ENCODE results near the gene NTRK1.

The NTRK1 gene

DNA sequence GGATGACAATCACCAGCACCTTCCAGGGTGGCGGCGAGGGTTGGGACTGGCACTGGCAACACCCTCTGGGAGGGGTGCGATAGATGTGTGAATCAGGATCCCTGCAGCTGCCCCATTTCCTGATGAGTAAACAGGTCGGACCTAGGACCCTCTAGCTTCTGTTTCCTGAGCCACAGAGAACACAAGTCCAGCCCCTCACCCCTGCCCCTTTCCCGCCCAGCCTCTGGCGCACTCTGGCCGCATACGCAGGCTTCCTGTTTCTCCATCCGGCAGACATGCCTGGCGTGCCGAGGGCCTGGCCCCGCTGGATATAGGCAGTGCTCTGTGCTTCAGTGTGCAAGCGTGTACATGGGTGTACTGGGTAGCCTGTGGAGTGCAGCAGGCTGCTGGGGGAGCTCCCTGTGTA is 37.5 kb downstream of the NTRK1 start:
- DNase-seq (ENCODE audit: low read depth), result no peak

DNA sequence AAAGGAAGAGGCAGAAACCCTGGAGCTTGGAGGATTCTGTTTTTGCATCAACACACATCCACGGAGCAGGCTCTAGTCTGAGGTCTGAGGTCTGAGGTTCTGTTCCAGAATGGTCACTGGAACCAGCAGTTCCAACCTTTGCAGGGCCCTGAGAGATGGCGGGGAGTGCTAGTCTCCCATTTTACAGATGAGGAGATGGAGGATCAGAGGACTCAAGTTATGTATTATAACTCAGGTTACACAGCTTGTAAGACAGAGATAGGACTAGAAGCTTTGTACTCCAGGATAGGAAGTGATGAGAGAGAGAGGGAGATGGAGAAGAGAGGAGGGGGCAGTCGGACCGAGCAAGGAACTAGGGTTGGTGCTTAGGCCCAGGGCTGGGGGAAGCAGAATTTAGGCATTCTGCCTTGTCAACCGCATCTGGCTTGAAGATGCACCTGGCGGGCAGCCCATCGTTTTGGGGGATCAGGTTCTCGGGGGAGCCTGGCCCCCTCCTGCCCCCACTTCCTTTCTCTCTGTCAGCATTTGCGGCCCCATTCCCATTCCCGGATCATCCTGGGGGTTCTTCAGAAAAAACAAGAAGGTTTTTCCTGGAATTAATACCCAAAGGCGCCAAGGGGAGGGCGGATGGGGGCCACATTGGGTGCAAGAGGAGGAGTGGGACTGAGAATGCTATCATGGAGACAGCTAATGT is 38.5 kb downstream of the NTRK1 start:
- no peak for DNase-seq (ENCODE audit: low read depth)

DNA sequence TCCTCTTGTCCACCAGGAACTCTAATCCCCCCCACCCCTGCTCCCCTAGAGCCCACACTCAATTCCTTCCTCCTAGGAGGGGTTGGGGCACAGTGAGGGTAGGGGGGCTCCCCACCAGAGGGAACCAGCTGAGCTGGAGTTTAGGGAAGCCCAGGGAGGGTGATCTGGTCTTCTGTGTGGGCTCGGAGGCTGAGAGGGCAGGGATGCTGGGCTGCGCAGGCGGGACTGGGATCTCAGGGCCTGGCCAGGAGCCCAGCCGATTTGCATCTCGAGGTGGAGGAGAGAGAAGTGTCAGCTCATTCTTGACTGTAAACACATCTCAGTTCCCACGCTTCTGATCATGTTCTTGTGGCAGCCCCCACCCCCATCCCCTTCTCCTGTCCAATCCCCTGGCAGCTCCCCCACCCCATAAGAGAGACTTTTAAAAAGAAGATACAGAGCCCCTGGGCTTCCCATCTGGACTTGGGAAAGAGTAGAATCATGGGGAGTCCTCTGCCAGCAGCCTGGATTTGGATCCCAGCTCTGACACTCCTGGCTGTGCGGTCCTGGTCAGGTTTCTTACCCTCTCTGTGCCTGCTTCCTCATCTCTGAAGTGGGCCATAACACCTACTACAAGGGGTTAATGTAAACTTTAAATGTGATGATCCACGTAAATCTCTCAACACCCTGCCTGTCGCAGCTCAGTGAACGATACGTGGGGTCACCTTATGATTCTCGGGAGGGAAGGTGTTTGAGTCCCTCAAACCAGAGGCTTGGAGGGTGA is 39.5 kb downstream of the NTRK1 start:
- no peak for DNase-seq (ENCODE audit: low read depth)

DNA sequence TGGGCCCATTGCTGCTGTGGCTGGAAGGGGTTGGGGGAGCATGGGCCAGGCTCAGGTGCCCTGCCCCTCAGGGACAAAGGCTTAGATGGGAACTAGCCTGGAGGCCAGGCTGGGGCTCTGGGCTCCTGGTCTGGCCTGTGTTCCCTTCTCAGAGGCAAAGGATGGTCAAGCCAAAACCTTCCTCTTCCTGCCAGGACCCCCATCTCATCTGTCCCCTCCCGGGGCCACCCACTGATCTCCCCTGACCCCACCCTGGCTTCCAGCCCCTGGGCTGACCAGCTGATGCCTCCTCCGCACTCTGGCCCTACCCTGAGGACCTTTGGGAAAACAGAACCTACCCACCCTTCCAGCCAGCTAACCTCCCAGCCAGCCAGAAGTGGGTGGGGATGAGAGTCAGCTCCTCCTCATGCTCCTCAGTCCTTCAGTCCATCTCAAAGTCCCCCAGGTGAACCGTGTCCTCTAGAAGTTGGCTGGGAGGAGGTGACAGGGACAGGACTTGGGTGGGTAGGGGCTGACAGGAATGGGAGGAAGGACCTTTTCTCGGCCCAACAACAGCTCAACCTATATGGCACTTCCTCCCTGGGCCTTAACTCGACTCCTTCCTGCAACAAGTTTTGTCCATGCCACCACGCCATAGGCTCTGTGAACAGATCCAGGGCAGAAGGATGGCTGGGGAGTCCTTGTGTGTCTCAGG is 40.4 kb downstream of the NTRK1 start:
- DNase-seq (ENCODE audit: low read depth), result no peak

DNA sequence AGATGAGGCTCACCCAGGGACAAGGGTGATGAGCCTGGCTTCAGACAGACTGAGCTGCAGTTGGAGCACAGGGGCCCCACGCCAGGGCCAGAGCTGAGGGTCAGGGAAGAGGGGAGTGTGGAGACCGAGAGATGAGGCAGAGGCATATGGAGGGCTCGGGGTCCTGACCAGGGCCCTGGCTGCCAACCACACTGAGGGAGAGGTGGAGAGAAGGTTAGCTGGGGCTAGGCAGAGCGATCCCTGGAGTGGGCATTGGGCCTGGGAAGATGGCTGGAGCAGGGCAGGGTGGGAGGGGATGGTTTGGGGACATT is 40.9 kb downstream of the NTRK1 start:
- no peak for DNase-seq (ENCODE audit: low read depth)

DNA sequence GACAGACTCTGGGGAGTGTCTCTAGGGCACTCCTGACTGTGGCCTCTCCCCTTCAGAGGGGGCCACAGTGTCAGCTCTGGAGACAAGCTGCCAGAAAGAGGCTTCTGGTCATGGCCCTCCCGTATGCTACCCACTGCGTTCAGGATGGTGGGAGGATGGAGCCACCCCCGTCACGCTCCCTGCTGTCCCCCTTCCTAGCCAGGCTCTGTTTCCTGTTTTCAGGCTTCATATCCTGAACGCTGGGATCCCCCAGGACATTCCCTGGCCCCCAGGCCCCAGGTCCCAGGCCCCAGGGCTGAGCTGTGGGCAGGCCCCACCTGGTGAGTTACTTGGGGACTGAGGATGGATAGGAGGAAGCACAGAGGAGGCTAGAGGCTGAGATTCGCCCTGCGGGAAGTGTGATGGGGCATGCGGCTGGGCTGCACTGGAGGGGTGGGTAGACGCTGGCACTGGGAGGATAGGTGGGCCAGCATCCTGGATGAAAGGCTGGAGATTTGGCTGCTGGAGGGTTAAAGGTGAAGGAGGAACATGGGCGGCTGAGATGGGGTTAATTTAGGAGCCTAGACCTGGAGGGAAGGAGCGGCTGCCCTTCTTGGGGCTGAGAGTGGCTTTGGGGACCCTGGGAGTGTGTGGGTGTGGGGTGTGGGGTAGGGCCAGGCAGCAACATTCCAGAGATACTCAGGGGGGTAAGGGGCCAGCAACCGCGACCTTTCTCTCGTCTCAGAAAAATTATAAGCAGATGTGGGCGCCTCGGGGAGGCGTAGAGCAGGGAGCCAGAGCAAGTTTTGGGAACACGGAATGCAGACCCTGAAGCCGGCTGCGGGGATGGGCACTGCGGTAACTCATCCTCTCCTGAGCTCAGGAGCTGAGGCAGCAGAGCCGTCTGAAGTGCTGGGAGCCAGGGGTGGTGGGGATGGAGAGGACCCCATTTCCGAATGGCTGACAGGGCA is 41.6 kb downstream of the NTRK1 start:
- DNase-seq (ENCODE audit: low read depth), result no peak

DNA sequence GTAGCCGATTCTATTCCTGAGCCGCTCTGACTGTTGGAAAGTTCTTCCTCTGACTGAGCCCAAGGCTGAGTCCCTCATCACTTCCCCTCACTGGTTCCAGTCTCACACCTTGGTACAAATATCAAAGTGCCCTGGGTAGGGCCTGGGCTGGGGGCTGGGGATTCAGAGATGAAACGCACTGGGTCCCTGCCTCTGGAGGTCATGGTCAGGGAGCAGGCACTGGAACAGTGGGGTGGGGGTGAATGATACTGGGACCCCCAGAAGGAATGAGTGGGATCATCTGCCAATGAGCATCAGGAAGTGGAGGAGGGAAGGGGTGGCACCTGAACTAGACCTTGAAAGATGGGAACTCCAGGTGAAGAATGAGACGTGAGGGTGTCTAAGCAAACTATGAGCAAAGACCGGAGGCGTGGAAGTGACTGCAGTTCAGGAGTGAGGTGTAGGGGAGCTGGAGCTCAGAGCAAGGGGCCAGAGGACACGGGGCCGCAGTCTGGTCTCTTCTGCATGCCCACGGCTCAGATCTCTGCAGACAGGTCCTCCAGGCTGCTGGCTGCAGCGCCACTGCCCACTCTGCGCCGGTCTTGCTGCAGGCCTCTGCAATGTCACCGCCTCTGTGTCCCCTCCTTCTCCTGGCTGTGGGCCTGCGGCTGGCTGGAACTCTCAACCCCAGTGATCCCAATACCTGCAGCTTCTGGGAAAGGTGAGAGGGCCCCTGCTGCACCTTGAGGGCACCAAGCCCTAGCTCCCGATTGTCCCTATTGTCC is 42.8 kb downstream of the NTRK1 start:
- no peak for DNase-seq (ENCODE audit: low read depth)

DNA sequence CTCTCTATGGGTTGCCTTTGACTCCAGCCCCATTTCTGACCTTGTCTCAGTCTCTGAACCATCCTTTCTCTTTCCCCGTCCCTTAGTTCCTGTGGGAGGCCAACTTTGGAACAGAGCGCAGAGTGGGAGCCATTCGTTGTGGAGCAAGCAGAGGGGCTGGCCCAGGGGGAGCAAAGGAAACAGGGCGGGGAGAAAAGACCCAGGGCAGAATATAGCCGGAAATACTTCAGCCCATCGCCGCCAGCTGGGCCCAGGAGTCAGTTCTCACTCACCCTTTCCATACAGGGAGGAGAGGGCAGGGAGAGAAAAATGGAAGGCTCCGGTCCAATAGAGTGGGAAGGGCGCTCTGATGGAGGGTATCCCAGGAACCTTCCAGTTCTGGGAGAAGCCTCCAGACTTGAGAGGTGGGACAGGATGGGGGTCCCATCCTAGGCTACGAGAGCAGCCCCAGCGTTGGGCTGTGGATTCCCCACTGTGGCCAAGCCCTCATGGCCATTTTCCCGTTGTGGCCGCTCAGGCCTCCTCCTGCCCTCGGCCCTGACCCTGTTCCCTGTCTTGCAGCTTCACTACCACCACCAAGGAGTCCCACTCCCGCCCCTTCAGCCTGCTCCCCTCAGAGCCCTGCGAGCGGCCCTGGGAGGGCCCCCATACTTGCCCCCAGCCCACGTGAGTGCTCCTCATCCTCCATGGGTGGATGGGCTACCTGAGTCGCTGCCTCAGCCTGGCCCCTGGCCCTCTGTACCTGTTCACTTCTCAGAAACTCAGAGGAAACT is 43.7 kb downstream of the NTRK1 start:
- no peak for DNase-seq (ENCODE audit: low read depth)

DNA sequence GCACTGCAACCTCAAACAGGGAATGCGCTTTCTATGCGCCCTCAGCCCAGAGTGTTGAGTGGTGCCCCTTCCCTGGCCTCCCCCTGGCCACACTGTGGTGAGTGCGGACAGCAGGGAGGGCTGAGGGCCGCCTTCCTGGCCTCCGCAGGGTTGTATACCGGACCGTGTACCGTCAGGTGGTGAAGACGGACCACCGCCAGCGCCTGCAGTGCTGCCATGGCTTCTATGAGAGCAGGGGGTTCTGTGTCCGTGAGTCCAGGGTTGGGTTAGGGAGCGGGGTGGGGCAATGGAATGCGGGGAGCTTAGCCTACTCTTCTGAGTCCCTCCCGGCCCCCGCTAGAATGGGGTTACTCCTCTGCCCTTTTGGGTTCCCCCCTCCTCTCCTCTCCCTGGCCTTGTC is 44.5 kb downstream of the NTRK1 start:
- DNase-seq (ENCODE audit: low read depth), result no peak

DNA sequence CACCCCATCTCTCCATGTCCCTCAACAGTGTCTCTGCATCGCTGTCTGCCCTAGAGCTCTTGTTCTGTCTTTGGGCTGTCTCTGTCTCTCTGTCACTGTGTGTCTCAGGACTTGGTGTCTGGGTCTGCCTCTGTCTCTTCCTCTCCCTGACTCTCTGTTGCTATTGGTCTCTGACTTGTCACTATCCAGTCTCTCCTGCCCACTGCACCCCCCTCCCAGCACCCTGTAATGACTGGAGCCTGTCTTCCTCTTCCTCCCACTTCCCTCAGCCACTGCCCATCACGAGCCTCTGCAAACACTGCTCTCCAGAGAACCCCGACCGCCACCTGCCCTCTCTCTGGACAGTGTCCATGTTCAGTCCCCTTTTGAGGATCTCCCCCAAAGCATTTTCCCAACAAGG is 45.0 kb downstream of the NTRK1 start:
- DNase-seq (ENCODE audit: low read depth), result no peak

DNA sequence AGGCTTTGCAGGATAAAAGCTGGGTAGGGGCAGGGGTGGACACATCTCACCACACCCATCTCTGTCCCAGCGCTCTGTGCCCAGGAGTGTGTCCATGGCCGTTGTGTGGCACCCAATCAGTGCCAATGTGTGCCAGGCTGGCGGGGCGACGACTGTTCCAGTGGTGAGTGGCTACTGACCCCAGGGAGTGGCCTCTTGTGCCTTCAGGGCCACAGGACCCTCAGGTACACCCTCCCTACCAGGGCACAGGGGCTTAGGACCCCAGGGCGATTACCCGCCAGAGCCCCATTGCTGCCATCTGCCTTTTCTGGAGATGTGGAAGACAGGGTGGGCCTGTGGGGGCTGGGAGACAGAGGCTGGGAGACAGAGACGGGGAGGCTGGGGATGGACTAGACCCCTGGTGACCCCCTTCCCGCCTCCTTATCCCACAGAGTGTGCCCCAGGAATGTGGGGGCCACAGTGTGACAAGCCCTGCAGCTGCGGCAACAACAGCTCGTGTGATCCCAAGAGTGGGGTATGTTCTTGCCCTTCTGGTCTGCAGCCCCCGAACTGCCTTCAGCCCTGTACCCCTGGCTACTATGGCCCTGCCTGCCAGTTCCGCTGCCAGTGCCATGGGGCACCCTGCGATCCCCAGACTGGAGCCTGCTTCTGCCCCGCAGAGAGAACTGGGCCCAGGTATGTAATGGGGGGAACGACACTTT is 45.7 kb downstream of the NTRK1 start:
- no peak for DNase-seq (ENCODE audit: low read depth)

DNA sequence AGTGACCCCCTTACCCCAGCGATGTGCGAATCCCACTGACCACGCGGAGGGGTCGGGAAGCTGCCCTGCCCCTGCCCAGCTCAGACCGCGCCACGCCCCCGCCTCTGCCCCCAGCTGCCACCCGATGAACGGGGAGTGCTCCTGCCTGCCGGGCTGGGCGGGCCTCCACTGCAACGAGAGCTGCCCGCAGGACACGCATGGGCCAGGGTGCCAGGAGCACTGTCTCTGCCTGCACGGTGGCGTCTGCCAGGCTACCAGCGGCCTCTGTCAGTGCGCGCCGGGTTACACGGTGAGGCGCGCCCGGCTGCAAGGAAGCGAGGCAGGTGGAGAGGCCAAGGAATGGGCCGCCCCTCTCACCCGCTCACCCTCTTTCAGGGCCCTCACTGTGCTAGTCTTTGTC is 47.9 kb downstream of the NTRK1 start:
- DNase-seq (ENCODE audit: low read depth), result no peak

DNA sequence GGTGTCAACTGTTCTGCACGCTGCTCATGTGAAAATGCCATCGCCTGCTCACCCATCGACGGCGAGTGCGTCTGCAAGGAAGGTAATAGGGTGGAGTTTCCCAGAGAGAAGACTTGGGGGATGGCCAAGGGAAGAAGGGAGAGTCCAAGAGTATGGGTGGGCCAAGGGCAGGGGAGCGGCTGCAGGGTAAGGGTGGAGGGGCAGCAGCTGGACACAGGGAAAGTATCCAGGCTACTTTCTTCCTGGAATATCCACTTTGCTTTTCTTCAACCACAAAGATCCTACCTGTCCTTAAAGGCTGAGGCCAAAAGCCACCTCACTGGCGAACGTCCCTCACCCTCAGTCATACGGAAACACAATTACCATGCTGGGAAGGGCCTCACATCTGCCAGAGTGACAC is 48.3 kb downstream of the NTRK1 start:
- no peak for DNase-seq (ENCODE audit: low read depth)

DNA sequence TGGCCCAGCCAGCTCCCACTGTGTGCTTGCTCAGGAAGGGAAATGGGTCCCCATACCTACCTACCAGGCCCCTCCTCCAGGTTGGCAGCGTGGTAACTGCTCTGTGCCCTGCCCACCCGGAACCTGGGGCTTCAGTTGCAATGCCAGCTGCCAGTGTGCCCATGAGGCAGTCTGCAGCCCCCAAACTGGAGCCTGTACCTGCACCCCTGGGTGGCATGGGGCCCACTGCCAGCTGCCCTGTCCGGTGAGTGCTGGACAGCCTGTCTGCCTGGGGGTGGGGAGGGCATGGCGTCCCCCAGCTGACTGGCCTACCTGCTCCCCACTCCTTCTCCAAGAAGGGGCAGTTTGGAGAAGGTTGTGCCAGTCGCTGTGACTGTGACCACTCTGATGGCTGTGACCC is 49.0 kb downstream of the NTRK1 start:
- DNase-seq (ENCODE audit: low read depth), result no peak

DNA sequence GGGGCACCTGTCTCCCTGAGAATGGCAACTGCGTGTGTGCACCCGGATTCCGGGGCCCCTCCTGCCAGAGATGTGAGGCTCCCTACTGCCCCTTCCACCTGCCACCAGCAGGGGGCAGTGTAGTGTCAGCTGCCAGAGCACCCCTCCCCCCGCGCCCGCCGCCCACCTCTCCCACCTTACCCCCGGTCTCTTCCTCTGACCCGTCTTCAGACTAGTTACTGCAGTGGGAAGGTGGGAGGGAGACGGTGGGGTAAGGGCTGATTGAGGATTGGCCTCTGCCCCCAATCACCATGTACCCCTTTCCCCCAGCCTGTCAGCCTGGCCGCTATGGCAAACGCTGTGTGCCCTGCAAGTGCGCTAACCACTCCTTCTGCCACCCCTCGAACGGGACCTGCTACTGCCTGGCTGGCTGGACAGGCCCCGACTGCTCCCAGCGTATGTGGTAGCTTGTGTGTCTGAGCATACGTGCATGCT is 49.7 kb downstream of the NTRK1 start:
- no peak for DNase-seq (ENCODE audit: low read depth)

DNA sequence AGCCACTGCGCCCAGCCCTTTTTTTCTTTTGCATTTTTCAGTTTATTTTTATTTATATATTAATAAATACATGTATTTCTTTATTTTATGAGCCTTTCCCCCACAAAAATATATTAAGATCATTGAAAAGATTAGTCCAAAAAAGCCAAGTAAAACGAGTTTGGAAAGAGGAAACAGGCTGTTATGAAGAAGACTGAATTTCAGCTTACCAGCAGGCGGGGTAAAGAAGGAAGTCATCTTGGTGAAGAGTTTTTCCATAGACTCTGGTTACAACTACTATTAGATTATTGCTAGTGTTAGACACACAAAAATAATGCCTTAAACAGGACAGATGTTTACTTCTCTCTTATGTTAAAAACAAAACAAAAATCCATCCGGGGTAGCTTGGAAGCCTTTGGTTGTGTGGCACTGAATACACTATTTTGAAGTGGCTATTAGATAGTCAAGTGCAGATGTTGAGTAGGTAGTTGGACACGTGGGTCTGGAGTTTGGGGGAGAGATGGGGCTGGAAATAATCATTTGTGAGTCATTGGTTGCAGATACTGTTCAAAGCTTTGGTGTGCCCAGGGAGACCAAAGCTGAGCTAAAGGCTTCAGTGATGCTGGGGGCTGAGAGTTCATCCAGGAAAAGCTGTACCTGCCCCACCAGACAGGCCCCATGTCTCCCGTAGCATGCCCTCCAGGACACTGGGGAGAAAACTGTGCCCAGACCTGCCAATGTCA is 51.1 kb downstream of the NTRK1 start:
- DNase-seq (ENCODE audit: low read depth), result no peak

DNA sequence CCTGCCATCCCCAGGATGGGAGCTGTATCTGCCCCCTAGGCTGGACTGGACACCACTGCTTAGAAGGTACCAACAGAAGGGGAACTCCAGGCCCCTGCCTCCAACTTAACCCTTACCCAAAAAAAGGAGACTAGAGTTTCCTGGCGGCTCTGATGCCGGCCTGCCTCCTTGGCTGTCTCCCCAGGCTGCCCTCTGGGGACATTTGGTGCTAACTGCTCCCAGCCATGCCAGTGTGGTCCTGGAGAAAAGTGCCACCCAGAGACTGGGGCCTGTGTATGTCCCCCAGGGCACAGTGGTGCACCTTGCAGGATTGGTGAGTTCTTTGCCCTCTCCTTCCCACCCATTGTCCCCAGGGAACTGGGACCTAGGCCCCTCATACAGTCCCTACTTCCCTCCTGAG is 51.6 kb downstream of the NTRK1 start:
- DNase-seq (ENCODE audit: low read depth), result no peak

DNA sequence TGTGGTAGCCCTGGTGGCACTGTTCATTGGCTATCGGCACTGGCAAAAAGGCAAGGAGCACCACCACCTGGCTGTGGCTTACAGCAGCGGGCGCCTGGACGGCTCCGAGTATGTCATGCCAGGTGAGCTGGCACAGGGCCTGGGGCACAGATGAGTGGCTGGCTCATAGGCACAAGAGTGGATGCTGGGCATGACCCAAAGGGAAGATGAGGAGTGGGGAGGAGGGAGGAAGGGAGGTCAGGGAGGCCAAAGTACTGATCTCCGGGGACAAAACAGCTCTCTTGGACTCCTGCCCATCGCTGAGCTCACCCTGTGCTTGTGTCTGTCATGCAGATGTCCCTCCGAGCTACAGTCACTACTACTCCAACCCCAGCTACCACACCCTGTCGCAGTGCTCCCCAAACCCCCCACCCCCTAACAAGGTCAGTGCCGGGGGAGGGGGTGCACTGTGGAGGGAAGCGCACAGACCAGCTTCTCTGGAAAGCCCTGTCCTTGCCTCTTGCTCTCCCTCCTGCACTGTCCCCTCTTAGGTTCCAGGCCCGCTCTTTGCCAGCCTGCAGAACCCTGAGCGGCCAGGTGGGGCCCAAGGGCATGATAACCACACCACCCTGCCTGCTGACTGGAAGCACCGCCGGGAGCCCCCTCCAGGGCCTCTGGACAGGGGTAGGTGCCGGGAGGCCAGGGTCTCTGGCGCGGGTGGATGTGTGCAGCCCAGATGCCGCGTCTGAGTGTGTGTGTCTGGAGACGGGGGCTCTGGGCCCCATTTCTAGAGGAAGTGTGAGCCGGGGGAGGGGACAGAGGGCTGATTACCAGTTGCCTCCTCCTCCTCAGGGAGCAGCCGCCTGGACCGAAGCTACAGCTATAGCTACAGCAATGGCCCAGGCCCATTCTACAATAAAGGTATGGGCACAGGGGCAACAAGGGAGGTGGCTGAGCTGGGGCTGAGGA is 52.5 kb downstream of the NTRK1 start:
- no peak for DNase-seq (ENCODE audit: low read depth)
